ENCODE results near the gene CPT1A.

CPT1A gene

DNA sequence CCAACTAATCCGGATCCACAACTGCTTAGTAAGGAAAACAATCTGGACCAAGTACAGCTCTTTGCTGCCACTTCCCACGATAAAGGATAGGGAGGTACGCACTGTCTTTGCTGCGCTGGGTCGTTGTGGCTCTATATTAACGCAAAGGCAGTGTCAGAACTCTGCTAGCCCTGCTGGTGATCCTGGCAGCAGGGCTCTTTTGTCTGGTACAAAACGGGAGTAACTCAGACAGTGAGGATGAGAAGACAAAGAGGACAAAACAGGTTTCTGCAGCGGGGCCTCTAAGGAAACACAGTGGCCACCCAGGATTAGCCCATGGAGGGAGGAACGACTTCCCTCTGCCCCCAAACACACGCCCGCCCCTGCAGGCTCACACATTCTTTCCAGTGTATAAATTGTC is 131.3 kb downstream of the CPT1A start:
- no peak for DNase-seq (ENCODE audit: low read depth)

GRCh38 chr11:68709062-68709461 is 132.7 kb downstream of the CPT1A start:
- no peak for DNase-seq (ENCODE audit: low read depth)

DNA sequence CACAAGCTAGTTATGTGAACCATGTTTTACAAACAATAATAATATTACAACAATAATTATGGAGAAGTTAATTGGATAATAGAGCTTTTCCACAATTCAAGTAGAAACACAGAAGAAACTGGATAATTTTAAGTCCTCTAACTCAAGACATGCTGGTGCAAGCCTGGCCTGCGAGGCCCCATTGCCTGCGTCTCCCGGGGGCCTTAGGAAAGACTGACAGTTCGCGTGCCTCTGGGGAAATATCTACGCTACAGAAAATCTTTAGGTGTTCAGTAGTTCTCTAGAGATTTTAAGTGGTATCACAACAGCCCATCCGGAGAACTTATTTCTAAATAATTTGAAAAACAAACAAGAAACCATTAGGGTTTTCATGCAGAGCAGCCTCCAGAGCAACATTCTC is 134.2 kb downstream of the CPT1A start:
- no peak for DNase-seq (ENCODE audit: low read depth)

DNA sequence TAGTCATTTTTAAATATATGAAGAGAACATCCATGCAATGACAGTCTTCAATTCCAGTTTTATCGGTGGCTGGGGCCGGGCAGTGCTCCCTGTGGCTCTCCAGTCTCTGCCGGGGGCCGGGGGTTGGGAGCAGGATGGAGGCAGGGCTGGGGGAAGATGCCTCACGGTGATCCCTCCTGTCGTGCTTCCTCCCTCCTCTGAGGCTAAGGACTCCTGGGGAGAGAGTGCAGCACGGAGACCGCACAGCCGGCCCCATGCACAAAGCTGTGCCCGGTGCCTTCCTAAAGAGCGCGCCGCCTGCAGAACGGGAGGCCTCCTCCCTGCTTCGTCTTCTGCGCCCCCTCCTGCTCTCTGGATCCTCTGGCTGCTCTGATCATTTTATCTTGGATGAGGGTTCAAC is 136.8 kb downstream of the CPT1A start:
- no peak for DNase-seq (ENCODE audit: low read depth)
